Activated CD4-positive, CD25-positive, alpha-beta regulatory T cell treated with anti-CD3 and anti-CD28 coated beads, Interleukin-2, amount 50 U/mL, for 72 hours (primary cell): Measurements from ENCODE around the gene PRKRIP1.
"Not testable (repeated sequence)": the region's sequence is repeated elsewhere in the genome, so short reads cannot be mapped to it uniquely, and the experiment has no call there.

Experiments used
- DNase-seq: peaks from one replicate; pipeline ENCODE4 v3.0.0; 2021

The PRKRIP1 gene

DNA sequence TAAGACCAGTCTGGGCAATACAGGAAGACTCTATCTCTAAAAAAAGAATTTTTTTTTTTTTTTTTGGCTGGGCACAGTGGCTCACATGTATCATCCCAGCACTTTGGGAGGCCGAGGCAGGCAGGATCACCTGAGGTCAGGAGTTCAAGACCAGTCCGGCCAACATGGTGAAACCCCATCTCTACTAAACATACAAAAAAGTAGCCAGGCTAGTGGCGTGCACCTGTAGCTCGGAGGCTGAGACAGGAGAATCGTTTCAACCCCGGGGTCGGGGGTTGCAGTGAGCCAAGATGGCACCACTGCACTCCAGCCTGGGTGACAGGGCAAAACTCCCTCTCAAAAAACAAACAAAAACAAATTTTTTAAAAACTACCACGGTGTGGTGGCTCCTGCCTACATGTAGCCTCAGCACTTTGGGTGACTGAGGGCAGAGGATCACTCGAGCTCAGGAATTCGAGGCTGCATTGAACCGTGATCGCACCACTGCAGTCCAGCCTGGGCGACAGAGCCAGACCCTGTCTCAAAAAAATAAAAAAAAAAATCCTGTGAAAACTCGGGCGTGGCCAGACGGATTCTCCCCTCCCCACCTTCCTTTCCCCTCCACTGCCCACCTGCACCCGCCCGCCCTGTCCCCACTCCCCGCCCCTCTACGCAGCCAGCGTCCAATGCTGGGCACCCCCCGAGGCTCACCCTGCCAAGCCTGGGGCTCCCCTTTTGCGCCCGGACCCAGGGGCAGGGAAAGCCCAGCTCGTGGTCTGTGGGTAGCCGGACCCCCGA, 36.5 kb downstream of the PRKRIP1 start:
- DNase-seq, result no peak

DNA sequence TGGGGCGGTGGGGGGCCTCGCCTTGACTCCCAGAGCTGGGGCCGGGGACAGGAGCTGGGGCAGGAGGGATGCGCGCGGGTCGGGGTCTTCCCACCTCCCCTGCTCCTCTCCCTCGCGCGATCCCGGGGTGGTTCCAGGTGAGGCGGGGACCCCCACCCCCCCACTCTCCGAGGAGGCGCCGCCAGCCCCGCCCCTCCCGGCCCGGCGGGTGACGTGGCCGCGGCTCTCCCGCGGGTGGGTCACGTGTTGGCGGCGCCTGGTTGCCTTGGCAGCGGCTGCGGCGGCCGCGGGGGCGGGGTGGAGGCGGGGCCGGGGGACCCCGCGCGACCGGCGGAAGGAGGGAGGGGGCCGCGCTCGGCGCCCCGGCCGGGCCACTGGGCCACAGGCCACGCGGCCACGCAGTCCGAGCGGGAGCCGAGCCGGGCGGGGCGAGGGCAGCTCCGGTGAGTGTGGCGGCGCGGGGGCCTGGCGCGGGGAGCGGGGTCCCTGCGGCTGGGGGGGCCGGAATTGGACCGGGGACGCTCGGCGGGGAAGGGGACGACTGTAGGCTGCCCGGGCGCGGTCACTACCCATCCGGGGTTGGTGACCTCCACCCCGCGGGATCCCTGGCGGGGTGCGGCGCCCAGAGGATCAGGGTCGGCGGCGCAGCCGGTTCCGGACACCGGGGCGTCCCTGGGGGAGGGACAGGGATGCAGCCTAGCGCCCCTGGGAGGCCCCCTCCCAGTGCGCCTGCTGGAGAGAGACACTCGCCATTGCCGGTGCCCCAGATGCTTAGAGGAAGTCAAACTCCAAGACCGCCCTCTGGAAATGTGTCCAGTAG, 37.3 kb downstream of the PRKRIP1 start, which contains the start of gene ORAI2:
Gene ORAI2 (plus strand): TSS at position 357 of the 820 bp plus-strand sequence. CDS start 5,382 bp downstream, outside the sequence.
- peak; percentile 84 for DNase-seq

DNA sequence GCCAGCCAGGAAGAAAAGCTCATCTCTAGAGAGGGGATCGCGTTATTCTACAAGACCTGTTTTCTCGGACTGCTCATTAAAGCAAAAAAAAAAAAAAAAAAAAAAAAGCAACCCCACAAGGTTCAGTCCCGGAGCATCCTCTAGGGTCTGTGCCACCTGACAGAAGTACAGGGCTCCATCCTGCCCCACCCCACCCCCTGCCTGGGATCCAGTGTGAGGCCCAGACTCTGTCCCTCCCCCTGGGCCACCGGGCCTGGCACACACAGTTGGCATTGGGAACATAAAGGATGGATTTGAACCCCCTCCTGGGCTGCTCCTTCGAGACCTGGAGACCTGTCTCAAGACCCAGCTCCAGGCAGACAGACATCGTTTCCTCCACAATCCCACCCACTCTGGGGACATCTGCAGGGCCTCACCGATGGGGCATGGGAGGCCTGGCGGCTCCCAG, 37.9 kb downstream of the PRKRIP1 start:
- no peak for DNase-seq

DNA sequence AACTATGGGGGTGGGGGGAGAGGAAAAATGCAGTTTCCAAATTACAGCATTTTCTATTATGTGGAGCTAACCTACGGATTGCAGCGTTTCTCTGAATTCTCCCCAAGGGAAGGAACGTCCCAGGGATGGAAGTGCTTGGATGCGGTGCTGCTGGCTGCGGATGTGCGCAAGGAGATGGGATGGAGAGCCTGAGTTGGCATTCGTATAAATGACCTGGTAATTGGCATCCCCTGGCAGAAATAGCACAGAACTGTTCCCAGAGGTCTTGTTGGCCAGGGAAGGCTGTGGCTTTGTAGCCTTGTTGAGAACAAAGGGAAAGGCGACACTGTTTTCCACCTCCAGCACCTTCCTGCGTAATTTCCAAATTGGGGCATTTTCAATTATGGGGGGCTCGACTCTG, 40.0 kb downstream of the PRKRIP1 start:
- no peak for DNase-seq

DNA sequence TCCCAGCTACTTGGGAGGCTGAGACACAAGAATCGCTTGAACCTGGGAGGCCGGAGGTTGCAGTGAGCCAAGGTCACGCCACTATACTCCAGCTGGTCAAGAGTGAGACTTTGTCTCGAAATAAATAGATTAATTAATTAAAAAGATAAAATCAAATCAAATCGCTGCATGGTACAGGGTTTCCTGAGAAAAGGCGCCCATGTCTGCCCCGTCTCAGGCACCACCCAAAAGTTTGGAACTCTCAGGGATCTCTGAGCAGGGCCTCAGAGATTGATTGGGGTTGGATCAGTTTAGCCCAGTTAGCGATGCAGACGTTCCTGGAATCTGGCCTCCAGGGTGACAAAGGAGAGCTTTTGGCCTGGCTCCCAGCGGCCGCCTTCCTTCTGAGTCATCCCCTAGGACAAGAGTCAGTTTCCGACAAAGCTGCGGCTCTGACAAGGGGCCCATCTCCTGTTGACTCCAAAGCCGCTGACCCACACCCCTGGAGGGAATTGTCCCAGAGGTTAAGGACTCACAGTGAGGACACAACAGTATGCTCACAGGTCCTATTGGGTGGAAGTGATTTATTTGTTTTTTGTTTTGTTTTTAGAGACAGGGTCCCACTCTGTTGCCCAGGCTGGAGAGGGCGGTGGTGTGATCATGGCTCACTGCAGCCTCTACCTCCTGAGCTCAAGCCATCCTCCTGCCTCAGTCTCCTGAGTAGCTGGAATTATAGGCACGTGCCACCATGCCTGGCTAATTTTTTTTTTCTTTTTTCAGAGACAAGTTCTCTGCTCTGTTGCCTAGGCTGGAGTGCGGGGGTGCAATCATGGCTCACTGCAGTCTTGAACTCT, 44.0 kb downstream of the PRKRIP1 start:
- DNase-seq, result no peak

DNA sequence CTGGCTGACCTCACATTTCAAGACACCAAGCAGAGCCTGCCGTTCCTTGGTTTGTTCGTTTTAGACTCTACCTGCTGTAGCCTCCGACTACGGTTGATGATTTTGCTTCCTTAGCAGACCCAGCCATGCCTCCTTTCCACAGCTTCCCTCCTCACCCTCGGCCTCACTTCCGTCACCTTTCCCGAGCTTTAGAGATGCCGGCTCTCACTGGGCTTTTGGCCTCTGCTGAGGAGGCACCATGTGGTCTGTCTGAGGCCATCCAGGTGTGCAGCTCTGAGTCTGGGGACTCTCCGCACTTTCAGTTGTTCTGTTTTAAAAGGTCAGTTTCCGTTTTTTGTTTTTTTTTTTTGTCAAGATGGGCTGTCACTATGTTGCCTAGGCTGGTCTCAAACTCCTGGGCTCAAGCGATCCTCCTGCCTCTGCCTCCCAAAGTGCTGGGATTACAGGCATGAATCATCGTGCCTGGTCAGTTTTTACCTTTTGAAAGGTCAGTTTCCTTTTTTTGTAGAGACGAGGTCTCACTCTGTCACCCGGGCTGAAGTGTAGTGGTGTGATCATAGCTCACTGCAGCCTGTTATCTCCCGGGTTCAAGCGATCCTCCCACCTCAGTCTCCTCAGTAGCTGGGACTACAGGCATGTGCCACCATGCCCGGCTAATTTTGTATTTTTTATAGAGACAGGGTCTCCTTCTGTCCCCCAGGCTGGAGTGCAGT, 49.0 kb downstream of the PRKRIP1 start:
- DNase-seq, result no peak

DNA sequence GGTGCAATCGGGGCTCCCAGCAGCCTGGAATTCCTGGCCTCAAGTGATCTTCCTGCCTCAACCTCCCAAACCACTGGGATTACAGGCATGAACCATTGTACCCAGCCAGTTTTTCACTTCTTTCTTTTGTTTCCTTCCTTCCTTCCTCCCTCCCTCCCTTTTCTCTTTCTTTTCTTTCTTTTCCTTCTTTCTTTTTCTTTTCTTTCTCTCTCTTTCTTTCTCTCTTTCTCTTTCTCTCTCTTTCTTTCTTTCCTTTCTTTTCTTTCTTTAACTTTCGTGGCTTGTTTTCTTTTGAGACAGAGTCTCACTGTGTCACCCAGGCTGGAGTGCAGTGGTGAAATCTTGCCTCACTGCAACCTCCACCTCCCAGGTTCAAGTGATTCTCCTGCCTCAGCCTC, 49.5 kb downstream of the PRKRIP1 start:
- no peak for DNase-seq

DNA sequence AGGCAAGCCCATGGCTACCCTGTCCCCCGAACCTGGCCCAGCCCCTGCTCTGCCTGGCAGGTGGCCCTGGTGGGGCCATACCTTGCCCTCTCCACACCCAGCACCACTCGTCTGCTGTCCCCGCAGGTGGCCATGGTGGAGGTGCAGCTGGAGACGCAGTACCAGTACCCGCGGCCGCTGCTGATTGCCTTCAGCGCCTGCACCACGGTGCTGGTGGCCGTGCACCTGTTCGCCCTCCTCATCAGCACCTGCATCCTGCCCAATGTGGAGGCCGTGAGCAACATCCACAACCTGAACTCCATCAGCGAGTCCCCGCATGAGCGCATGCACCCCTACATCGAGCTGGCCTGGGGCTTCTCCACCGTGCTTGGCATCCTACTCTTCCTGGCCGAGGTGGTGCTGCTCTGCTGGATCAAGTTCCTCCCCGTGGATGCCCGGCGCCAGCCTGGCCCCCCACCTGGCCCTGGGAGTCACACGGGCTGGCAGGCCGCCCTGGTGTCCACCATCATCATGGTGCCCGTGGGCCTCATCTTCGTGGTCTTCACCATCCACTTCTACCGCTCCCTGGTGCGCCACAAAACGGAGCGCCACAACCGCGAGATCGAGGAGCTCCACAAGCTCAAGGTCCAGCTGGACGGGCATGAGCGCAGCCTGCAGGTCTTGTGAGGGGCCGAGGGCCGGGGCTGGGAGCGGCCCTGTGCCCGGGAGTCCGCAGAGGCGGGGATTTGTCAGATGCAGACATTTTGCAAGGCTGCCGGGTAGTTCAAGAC, 50.4 kb downstream of the PRKRIP1 start:
- DNase-seq, result no peak

DNA sequence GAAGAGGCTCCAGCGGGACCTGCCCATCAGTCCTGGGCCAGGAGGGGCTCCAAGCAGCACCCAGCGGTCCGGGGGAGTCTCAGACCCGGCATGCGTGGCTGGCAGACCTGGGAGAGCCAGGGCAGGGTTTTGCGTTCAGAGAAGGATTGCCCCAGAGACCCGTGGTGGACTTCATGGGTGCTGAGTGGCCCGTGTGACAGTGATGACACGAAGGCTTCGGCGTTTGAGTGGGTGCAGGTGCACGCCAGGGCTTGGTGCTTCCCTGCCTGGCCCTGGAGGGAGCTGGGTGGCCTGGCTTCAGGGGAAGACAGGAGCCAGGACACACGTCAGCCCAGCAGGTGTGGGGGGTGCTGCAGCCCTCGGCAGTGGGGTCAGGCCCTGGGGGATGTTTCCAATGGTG, 51.1 kb downstream of the PRKRIP1 start:
- DNase-seq, result no peak

DNA sequence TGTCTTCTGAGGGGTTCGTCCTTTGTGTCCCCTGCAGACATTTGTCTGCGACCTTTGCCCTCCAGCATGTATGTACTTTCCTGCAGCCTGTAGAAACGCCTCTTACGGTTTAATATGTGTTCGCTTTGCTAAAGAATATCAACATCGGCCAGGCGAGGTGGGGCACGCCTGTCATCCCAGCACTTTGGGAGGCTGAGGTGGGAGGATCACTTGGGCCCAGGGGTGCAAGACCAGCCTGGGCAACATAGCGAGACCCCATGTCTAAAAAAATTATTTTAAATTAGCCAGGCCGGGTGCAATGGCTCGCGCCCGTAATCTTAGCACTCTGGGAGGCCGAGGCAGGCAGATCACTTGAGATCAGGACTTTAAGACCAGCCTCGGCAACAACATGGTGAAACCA, 53.0 kb downstream of the PRKRIP1 start:
- no peak for DNase-seq

DNA sequence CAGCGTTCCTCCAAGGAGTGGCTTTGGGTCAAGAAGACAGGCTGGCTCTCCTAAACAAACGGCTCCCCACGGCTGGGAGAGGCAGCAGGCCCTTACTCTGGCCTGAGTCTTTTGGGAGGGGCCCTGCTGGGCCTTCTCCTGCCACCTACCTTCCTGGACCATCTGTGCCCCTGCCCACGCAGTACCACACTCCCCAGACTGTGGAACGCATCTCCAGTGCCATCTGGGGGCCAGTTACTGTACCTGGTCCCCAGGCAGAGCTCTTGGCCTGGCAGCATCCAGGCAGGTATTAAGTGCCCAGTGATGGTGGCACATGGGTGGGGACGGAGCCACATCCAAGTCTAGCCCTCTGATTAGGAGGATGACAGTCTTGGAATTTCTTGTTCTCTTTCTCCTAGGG, 54.1 kb downstream of the PRKRIP1 start:
- DNase-seq, result no peak

DNA sequence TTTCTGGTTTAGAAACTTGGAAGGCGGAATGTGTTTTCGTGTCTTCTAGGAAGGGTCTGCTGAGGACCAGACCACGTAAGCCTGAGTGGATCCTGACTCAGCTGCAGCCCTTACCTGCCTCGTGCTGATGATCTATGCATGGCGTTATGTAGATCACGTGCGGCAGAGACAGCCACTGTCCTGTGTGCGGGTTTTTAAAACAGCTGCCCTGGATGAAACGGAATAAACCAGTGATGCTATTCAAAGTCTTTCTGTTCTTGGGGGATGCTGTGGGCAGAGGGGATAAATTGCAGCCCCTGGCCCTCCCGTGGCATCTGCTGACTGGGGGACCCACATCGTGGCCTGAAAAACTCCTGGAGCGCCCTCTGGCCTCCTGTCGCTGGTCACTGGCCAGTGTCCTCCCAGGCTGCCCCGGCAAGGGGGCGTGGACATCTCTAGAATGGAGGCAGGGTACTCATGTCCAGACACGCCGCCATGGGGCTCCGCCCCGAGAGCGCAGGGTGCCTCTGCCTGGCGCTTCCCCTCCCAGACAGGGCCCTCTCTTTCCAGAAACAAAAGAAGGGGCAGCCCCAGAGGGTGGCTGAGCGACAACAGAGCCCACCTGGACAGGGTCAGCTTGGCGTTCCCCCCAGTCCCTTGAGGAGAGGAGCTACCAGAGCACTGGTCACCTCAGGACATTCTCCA, 55.4 kb downstream of the PRKRIP1 start:
- no peak for DNase-seq

DNA sequence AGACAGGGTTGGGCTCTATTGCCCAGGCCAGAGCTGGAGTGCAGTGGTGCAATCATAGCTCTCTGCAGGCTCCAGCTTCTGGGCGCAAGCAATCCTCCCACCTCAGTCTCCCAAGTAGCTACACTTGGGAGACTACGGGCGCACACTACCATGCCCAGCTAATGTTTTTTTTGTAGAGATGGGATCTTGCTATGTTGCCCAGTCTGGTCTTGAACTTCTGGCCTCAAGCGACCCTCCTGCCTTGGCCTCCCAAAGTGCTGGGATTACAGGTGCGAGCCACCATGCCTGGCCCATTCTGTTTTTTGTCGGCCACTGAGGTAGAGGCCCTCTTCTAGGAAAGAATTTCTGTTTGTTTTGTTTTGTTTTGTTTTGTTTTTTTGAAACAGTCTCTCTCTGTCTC, 56.3 kb downstream of the PRKRIP1 start:
- DNase-seq, result no peak

DNA sequence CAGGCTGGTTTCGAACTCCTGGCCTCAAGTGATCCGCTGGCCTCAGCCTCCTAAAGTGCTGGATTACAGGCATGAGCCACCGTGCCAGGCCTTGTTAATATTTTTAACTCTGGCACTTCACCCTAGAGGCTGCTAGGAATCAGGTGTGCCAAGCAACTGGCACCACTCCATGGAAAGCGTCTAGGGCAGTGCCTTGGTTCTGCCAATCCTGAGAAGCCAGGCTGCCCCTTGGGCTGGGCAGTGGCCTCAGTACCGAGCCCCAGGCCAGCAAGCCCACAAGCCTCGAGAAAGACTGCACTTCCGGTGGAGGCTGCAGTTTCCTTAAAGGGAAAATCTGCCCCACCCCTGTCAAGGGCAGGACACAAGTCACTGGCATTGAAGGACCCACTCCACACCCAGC, 57.2 kb downstream of the PRKRIP1 start:
- no peak for DNase-seq

DNA sequence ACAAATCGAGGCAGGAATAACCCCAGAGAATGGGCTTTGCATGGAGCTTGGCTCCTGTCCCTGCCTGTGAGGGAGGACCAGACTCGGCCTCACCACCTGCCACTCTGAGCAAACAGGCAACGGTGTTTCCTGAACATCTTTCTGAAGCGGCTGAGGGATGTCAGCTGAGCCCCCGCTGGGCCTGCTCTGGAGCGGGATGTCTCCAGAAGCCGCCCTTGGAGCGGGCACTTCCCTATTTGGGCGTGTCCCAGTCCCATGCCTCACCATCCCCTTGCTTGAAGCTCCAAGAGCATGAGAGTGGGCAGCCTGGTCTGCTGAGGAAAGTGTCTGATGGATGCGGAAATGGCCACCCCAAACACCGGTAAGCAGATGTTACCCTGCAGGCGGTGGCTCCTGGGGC, 58.3 kb downstream of the PRKRIP1 start:
- DNase-seq, result no peak

DNA sequence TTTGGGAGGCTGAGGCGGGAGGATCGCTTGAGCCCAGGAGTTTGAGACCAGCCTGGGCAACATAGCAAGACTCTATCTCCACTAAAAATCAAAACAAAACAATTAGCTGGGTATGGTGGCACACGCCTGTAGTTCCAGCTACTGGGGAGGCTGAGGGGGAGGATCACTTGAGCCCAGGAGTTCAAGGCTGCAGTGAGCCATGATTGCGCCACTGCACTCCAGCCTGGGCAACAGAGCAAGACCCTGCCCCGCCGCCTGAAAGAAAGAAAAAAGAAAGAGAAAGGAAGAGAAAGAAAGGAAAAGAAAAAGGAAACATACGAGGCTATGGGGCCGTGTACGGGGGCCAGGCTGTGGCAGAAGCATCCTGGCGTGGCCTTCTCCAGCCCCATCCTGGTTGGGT, 58.8 kb downstream of the PRKRIP1 start:
- not testable (repeated sequence) for DNase-seq

DNA sequence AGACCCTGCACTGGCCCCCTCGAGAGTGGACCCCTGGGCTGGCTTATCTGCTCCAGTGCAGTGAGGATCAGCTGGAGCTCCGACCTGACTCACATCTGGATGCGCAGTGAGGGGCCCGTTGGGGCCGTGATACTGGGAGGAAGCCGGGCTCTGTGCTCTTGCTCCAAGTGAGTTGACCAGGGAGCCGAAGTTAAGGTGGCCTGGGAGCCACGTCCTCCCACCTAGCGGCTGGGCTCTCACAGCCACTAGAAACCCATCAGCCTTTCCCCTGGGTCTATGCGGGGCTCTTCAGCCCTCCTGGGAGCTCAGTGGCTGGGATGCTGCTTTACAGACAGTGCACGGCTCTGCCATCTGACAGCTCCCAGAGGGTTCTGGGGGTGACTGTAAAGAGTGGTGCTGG, 59.4 kb downstream of the PRKRIP1 start:
- DNase-seq, result no peak

DNA sequence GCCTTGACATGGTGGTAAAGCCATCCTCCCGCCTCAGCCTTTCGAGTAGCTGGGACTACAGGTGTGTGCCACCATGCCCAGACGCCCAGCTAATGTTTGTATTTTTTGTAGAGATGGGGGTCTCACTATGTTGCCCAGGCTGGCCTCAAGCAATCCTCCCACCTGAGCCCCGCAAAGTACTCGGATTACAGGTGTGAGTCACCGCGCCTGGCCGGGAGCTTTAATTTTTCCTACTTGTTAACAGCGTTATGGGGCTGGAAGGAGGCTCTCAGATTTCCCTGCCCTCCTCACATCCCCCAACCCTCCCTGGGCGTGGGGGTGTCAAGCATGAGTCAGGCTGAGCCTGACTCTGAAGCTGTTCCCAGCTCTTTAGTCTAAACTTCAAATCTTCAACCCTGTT, 60.2 kb downstream of the PRKRIP1 start:
- DNase-seq, result no peak

DNA sequence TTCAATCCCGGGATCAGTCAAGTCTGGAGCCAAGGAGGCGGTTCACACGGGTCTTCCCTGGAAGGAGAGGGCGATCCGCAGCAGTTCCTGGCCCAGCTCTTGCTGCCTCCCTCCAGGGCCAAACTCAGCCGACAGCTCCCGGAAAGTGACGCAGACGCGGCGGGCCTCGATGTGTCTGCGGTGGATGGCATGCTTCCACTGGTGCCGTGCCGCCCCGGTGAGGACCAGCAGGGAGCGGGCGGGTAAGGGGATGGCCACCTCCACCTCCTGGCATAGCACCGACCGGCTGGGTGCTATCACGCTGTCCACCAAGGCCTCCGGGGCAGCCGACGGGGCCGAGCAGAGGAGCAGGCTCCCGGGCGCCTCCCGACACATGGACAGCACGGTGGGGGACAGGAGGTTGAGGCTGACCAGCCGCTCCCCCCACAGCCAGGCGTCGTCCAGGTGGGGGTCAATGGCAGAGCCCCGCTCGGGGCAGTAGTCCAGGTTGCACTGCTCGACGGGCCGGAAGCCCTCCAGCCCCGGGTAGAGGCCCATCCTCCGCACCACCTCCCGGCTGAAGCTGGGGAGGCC, 61.3 kb downstream of the PRKRIP1 start:
- no peak for DNase-seq

DNA sequence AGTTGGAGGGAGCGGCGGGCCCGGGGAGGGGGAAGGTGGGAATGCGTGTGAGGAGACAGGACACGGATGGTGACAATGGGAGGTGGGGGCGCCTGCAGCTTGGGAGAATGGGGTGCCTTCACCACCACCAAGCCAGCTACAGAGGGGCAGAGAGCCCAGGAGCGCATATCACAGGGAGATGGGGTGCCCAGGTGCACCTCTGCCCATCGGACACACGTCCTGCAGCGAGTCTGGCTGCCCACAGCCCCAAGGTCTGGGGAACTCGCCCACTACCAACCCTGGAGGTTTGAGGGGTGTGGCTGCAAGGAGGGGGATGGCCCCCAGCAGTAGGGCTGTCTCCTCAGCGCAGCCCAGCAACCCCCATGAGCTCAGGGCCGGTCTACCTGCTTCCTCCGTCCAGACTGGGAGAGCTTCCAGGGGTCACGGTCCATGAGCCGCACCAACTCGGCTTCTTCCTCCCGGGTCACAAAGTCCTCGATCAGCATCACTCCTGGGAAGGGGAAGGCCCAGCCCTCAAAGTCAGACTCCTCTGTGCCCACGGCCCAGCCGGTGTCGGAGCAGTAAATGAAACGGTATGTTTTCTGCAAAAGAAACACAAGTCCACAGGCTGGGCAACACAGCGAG, 63.2 kb downstream of the PRKRIP1 start:
- DNase-seq, result no peak
